ELR (cell line): ENCODE measurements around the gene TYW1B.
"Not testable (repeated sequence)": the region's sequence is repeated elsewhere in the genome, so short reads cannot be mapped to it uniquely, and the experiment has no call there.

ENCODE experiments used
- DNase-seq: peaks from one replicate; pipeline ENCODE4 v3.0.0-alpha.2; 2015; ENCODE audit warnings: low read depth

TYW1B gene

DNA sequence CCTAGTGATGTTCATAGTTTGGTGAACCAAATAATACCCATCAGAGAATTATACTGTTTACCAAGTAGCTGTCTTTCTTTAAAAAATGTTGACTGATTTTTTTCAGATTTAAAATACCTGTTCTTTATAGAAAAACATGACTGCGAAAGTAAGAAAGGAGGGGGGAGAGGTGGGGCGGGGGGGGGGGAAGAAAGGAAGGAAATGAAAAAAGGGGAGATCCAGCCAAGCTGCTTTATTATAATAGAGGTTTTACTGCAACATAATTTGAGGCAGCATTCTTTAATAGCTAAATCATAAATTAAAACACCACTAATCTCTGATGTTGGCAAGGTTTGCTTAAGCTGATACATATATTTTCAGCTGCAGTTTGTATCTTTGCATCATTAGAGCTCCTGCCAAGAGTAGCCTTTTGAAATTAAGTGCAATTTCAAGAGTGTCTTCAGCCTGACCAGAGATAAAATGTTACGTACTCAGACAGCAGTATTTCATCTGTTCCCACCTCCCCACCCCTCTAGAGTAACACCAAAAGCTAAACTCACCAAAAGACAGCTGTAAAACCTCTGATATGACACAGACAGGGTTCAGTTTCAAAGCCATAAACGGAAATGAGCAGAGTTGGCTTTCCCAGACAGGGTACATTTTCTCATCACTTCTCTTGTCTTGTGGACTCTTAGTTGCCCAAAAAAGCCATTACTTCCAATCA lies 202.1 kb downstream of the TYW1B start:
- not testable (repeated sequence) for DNase-seq

DNA sequence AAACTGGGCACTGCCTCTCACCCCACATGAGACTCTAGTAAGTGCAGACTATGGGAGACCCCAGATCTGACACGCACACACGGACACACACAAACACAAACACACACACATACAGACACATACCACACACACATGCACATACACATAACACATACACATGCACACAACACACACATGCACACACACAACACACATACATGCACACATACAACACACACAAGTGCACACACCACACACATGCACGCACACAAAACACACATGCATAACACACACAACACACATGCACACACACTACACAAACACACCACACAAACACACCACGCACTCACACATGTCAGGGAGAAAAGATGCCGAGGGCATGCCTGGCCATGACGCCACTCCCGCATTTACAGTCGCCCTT lies 205.5 kb downstream of the TYW1B start:
- DNase-seq: no peak

- DNase-seq: not testable (repeated sequence)
Measured at GRCh38 chr7:72621761-72622187, 206.2 kb downstream of the TYW1B start.

DNA sequence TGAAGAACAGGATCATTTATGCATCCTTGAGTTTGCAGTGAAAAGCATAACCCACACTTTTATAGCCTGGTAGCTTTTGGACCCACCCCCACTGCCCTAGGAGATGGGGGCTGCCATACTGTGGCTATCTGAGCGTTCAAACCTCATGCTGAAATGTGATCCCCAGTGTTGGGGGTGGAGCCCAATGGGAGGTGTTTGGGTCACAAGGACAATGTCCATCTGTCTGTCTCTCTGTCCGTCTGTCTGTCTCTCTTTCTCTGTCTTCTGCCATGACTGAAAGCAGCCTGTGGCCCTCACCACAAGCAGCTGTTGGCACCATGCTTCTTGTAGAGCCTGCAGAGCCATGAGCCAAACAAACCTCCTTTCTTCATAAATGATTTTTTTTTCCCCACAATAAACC lies 207.1 kb downstream of the TYW1B start:
- DNase-seq: not testable (repeated sequence)

- DNase-seq: not testable (repeated sequence)
Measured at GRCh38 chr7:72618435-72619180, 209.4 kb downstream of the TYW1B start.

GRCh38 chr7:72609761-72610160 lies 218.2 kb downstream of the TYW1B start:
- DNase-seq: not testable (repeated sequence)

DNA sequence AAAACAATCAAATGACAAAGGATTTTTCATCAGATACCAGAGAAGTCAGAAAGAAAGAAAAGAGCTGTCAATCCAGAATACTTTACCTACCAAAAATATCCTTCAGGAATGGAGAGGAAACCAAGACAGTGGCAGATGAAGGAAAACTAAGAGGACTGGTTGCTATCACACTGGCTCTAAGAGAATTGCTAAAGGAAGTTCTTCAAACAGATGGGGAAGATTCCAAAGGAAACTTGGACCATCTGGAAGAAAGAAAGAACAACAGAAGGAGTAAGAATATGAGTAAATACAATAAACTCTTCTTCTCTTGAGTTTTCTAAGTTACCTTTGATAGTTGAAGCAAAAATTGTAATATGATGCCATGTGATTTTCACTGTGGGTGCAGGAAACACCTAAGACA lies 220.0 kb downstream of the TYW1B start:
- DNase-seq: not testable (repeated sequence)

DNA sequence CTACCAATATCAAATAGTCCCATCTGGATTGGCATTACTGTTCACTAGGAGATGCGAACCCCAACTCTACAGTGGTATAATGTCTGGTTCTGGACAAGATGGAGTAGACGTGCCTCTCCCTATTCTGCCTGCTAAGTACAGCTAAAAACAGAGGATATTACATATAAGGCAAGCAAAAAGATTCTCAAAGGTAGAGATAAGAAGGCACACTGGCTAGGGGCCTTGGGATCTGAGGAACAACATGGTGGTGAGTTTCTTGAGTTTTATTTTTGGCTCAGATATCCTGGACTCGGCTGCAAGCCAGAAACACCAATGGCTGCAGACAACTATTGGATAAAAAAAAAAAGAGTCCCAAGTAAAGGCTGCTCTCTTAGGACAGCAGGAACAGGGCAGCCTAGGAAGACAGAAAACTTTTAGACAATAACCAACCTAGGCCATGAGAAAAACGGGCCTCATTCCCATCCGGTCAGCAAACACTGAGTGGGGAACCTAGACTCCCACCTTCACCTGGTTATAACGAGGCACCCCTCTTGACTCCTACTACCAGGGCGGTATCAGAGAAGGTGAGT lies 222.1 kb downstream of the TYW1B start:
- not testable (repeated sequence) for DNase-seq

GRCh38 chr7:72604771-72605611 lies 223.0 kb downstream of the TYW1B start:
- DNase-seq: peak; percentile 3

DNA sequence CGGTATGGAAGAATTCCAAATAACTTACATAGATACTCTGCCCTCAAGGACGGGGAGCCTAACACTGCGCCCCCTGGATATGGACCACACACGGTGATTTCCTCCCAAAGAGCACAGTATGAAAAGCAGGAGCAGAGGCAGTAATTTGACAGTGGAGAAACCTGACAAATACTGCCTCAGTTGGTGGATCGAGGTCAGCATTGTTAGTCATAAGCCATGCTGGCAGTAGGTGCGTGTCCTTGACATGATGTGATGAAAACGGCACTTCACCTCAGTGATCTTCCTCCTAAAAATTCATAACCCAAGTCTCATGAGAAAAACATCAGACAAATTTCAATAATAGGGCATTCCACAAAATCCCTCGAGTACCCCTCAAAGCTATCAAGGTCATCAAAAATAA lies 224.5 kb downstream of the TYW1B start:
- not testable (repeated sequence) for DNase-seq

GRCh38 chr7:72603073-72603472 lies 224.9 kb downstream of the TYW1B start:
- DNase-seq: no peak

DNA sequence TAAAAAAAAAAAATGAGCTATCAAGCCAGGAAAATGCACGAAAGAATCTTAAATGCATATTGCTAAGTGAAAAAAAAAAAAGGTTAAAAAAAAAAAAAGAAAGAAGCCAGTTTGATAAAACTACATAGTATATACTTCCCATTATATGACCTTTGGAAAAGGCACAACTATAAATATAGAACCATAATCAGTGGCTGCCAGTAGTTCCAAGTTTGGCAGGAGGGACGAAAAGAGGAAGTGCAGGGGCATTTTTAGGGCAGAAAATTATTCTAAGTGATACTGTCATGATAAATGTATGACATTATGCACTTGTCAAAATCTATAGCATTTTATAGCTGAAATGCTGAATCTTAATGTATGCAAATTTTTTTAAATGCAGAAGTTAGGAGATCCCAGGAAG lies 226.3 kb downstream of the TYW1B start:
- DNase-seq: not testable (repeated sequence)

- DNase-seq: peak; percentile 1
Measured at GRCh38 chr7:72590023-72590422, 238.0 kb downstream of the TYW1B start.

DNA sequence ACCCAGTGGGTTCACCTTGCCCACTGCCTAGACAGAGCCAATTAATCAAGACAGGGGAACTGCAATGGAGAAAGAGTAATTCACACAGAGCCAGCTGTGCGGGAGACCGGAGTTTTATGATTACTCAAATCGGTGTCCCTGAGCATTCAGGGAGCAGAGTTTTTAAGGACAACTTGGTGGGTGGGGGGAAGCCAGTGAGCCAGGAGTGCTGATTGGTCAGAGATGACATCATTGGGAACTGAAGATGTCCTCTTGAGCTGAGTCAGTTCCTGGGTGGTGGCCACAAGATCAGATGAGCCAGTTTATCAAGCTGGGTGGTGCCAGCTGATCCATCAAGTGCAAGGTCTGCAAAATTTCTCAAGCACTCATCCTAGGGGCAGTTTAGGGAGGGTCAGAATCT lies 240.7 kb downstream of the TYW1B start:
- peak; percentile 1 for DNase-seq

DNA sequence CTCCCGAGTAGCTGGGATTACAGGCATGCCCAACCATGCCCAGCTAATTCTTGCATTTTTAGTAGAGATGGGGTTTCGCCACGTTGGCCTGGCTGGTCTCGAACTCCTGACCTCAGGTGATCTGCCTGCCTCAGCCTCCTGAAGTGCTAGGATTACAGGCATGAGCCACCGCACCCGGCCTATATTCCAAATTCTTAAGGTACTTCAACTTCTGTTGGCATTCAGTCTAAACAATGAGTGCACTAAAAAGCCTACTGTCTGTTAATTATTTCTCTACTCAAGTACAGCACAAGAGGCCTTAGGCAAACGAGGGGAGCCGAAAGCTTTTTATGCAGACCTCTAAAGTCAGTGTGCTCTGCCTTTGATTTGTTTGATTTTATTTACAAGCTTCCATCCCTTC lies 243.4 kb downstream of the TYW1B start:
- DNase-seq: not testable (repeated sequence)

DNA sequence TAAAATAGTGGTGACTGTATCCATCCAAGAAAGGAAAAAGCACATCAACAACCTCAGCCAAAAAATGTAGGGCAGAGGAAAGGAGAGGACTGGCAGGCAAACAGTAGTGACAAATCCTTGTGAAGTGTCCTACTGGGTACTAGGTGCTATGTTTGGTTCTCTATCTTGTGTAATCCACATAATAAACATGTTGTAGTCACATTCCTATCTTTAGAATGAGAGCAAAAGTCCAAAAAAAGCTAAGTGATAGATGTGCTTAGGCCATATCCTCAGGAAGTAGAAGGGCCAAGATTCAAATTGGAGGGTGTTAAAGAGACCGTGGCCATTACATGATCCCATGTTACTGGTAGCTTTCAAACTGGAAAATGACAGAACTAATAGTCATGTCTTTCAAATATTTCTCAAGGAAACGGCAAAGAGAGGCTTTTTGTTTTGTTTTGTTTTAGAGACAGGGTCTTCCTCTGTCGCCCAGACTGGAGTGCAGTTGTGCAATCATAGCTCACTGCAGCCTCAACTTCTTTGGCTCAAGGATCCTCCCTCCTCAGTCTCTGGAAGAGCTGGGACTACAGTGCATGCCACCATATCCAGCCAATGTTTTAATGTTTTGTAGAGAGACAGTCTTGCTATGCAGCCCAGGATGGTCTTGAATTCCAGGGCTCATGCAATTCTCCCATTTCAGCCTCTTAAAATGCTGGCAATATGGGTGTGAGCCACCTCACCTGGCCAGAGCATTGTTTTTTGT lies 244.2 kb downstream of the TYW1B start:
- not testable (repeated sequence) for DNase-seq

GRCh38 chr7:72580142-72580770 lies 247.7 kb downstream of the TYW1B start:
- DNase-seq: not testable (repeated sequence)

DNA sequence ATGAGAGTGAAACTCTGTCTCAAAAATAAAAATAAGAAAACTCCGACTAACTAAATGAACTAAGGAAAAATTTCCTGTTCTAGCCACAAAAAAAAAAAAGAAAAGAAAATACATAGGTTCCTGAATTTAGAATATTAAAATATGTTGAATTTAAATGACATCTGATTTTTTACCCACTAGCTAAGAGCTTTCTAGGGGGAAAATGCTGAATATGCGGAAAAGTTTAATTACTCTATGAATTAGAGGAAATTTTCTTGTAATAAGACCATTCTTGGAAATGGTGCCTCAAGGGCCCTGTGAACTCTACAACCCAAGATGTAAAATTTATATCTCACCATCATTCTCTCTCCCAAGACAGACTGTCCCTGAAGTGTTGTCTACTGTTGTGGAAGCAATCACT lies 250.9 kb downstream of the TYW1B start:
- DNase-seq: no peak

DNA sequence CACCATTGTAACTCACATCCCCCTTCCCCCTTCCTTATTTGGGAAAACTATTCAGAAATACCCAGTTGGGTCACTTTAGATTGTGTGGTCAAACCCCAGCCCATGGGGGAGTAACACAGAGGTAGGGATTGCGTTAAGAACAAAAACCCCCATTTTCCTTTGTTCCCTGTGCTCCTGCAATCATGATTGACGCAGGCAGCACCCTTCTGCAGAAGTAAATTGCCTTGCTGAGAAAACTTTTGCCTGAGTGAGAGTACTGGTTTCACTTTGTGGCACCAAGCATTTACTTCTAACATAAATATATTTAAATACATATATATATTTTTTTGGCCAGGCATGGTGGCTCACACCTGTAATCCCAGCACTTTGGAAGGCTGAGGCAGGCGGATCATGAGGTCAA lies 266.0 kb downstream of the TYW1B start:
- DNase-seq: not testable (repeated sequence)

GRCh38 chr7:72559546-72559945 lies 268.5 kb downstream of the TYW1B start:
- DNase-seq: not testable (repeated sequence)

DNA sequence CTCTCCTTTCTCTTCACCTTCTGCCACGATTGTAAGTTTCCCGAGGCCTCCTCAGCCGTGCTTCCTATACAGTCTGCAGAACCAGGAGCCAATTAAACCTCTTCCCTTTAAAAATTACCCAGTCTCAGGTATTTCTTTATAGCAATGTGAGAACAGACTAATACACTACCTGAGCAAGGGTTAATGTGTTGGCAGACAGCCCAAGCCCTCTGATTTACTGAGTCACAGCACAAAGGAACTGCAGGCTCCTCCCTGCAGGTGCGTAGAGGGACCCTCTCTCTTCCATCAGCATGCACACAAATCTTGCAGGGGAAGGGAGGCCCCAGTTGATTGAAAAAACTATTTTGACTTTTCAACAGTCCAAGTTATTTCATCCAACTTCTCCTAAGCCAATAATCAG lies 271.3 kb downstream of the TYW1B start:
- not testable (repeated sequence) for DNase-seq
